HL-60 (cell line): ENCODE measurements around the gene RERE.

ENCODE experiments used
- GABPA ChIP-seq: IDR thresholded peaks from 2 replicates; pipeline ENCODE4 v1.6.1; 2012; ENCODE audit warnings: low read depth
- POLR2AphosphoS5 ChIP-seq: IDR thresholded peaks from 2 replicates; pipeline ENCODE4 v1.6.1; 2012; ENCODE audit warnings: low read depth
- SPI1 ChIP-seq: IDR thresholded peaks from 2 replicates; pipeline ENCODE4 v1.6.1; 2012; ENCODE audit warnings: low read depth, mild to moderate bottlenecking, borderline replicate concordance
- TF ChIP-seq, protein P1 (sequence below): IDR thresholded peaks from one replicate; pipeline ENCODE4 v1.5.1; 2011; ENCODE audit warnings: low read length, control low read depth, inconsistent platforms; ENCODE audit not compliant: insufficient read depth
- TF ChIP-seq, protein P2 (sequence below): IDR thresholded peaks from 2 replicates; pipeline ENCODE4 v1.6.1; 2012; ENCODE audit warnings: low read depth; ENCODE audit not compliant: insufficient replicate concordance

DNA sequence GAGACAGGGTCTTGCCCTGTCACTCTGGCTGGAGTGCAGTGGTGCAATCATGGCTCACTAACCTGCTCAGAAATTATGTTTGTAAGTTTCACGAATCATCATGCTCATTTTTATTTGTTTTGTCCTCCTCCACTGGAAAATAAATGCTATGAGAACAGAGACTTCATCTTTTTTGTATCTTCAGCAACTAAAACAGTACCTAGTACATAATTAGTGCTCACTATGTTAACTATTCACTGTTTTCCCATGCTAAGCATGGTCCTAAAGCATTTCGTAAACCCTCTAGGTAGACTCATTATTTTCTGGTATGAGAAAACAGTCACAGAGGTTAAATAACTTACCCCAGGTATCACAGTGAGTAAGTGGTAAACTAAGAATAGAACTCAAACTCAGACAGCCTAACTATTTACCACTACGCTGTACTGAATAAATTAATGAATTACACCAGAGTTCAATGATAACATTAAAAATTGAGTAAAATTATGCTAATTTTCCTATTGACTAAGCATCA is 118.4 kb downstream of the RERE start:
- TF ChIP-seq, protein P1, sequence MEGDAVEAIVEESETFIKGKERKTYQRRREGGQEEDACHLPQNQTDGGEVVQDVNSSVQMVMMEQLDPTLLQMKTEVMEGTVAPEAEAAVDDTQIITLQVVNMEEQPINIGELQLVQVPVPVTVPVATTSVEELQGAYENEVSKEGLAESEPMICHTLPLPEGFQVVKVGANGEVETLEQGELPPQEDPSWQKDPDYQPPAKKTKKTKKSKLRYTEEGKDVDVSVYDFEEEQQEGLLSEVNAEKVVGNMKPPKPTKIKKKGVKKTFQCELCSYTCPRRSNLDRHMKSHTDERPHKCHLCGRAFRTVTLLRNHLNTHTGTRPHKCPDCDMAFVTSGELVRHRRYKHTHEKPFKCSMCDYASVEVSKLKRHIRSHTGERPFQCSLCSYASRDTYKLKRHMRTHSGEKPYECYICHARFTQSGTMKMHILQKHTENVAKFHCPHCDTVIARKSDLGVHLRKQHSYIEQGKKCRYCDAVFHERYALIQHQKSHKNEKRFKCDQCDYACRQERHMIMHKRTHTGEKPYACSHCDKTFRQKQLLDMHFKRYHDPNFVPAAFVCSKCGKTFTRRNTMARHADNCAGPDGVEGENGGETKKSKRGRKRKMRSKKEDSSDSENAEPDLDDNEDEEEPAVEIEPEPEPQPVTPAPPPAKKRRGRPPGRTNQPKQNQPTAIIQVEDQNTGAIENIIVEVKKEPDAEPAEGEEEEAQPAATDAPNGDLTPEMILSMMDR: no peak
- TF ChIP-seq, protein P2, sequence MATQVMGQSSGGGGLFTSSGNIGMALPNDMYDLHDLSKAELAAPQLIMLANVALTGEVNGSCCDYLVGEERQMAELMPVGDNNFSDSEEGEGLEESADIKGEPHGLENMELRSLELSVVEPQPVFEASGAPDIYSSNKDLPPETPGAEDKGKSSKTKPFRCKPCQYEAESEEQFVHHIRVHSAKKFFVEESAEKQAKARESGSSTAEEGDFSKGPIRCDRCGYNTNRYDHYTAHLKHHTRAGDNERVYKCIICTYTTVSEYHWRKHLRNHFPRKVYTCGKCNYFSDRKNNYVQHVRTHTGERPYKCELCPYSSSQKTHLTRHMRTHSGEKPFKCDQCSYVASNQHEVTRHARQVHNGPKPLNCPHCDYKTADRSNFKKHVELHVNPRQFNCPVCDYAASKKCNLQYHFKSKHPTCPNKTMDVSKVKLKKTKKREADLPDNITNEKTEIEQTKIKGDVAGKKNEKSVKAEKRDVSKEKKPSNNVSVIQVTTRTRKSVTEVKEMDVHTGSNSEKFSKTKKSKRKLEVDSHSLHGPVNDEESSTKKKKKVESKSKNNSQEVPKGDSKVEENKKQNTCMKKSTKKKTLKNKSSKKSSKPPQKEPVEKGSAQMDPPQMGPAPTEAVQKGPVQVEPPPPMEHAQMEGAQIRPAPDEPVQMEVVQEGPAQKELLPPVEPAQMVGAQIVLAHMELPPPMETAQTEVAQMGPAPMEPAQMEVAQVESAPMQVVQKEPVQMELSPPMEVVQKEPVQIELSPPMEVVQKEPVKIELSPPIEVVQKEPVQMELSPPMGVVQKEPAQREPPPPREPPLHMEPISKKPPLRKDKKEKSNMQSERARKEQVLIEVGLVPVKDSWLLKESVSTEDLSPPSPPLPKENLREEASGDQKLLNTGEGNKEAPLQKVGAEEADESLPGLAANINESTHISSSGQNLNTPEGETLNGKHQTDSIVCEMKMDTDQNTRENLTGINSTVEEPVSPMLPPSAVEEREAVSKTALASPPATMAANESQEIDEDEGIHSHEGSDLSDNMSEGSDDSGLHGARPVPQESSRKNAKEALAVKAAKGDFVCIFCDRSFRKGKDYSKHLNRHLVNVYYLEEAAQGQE: no peak
- TF ChIP-seq POLR2AphosphoS5 (no peak), SPI1 (no peak), GABPA (no peak)
